ENCODE measurements around the gene DGKZ.

DNA sequence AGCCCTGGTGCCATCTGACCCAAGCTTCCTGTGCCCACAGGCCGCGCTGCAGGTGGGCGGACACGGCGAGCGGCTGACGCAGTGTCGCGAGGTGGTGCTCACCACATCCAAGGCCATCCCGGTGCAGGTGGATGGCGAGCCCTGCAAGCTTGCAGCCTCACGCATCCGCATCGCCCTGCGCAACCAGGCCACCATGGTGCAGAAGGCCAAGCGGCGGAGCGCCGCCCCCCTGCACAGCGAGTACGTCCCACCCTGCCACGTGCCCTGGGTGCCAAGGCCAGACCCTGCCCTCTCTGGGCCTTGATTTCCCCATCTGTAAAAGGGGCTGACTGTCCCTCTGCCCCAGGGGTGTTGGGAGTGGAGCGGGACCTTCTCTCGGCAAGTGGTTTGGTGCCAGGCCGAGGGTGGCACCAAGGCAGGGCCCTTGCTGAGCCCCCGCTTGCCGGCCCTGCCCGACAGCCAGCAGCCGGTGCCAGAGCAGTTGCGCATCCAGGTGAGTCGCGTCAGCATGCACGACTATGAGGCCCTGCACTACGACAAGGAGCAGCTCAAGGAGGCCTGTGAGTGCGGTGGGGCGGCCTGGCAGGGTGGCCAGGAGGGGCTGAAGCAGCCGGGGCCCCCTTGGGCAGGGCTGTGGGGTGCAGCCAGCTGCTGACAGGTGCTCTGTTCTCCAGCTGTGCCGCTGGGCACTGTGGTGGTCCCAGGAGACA is 28.3 kb downstream of the DGKZ start:
- TF ChIP-seq CTCF (IDR thresholded peaks at IDR 0.05) (no peak), POLR2A (IDR thresholded peaks at IDR 0.05) (no peak)

Measured in lower leg skin (tissue), 3 donors.